ENCODE data around the gene ERICH3.
"Not testable (repeated sequence)": the region's sequence is repeated elsewhere in the genome, so short reads cannot be mapped to it uniquely, and the experiment has no call there.

ERICH3 gene

DNA sequence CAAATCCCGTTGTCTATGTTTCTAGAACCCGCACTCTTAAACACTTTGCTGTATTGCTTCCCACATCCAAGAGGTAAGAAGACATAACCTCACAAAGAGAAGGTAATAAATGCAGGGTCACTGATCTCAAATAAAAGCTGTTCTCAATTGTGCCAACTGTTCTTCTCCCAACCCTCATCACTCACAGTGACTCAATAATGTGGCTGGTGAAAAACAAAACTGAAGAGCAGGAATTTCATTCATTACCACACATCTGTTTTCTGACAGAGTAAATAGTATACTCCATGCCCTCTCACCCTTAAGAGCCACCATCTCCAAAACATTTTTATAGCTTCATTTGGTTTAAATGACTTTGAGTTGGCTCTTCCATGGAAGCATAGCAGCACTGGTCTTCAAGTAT is 6.2 kb upstream of the ERICH3 start:
- DNase-seq, result no peak

DNA sequence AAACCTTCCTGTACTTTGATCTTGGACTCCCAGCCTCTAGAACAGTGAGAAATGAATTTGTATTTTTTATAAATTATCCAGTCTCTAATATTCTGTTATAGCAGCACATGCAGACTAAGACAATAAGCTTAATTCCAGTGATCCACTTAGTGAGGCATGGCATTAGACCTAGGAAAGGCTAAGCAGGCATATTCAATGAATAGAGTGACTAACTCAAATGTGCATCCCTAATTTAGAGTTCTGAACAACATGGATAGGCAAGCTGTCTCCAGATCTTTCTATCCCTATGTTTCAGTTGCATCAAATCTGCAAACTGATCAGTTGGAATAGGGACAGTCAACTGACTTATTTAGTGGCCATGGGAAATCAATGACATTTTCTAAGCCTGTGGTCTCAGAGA is 4.3 kb upstream of the ERICH3 start:
- DNase-seq, result no peak

DNA sequence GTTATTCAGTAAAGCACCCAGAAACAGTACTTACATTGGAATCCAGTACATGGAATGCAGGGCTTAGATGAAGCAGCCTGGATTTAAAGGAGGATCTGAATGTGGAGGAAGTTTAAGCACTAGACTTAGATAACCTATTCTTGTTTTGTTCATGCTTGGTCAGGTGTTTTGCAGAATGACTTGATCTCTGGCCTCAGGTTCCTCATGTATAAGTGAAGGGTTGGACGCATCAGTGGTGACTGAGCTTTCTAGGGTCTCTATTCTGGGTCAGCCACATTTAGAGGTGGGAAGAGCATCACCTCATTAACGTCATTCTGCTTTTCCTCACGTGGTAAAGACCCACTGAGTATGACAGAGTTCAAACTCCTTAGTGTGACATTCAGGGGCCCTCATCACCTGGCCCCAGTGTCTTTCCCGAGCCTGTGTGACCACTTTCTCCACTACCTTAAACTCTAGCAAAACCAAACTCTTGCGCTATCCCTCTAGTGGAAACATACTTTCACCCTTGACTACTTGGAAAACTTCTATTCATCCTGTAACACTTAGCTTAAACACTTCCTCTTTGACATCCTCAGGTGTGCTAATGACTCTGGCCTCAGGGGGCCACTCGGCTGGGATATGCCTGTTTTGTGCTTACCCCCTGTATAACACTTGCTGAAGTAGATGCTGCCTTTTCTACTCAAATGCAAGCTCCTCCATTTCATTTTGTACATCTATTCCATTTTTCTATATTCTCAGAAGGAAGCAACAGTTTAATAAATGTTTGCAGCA is 871 bp upstream of the ERICH3 start:
- no peak for DNase-seq

DNA sequence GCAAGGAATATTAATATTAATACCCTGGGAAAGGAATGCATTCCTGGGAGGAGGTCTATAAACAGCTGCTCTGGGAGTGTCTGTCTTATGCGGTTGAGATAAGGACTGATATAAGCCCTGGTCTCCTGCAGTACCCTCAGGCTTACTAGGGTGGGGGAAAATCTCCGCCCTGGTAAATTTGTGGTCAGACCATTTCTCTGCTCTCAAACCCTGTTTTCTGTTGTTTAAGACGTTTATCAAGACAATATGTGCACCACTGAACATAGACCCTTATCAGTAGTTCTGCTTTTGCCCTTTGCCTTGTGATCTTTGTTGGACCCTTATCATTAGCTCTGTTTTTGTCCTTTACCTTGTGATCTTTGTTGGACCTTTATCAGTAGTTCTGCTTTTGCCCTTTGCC is 2.7 kb downstream of the ERICH3 start:
- DNase-seq, result not testable (repeated sequence)

DNA sequence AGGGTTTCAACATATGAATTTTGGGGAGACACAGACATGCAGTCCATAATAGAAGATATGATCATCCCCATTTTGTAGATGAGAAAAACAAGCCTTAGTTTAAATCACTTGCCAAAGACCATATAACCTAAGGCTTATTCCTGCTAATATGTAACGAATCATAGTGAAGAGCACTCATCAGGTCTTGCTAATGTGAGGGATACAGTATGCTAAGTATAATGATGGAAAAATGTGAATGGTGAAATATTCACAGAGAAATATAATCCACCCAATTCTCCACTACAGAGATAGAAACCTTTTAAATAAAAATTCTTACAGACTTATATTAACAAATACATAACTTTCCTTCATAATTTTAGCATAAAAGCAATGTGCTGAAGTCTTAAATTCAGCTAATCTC is 18.9 kb downstream of the ERICH3 start:
- no peak for DNase-seq

DNA sequence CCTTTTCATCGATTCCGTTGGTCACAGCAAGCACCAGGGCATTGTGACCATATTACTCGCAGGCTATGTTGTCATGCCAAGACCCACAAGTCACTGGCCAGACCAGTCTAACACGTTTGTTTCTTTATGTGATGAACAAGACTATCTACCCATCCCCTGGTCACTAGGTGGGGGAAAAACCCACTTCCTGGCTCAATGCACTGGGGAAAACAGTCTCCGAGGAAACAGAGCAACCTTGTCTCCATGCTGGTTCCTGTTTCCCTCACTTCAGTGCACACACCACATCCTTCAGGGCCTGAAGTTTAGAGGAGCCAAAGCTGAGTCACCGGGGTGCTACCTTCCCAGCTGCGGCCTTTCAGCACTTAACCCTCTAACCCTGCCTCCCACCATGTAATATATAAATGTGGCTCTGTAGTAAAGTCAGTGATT is 20.9 kb downstream of the ERICH3 start:
- peak; percentile 70 for DNase-seq

DNA sequence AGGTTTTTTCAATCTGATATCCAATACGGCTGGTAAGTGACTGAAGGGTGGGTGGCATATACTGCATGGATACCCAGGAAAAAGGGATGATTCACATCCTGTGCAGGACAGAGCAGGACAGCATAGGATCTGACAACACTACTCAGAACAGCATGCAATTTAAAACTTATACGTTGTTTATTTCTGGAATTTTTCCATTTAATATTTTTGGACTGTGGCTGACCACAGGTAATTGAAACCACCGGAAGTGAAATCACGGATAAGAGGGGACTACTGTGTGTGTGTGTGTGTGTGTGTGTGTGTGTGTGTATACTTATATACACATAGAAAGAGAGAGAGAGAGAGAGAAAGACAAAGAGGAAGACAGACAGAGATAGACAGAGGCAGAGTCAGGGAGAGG is 23.0 kb downstream of the ERICH3 start:
- DNase-seq, result no peak

DNA sequence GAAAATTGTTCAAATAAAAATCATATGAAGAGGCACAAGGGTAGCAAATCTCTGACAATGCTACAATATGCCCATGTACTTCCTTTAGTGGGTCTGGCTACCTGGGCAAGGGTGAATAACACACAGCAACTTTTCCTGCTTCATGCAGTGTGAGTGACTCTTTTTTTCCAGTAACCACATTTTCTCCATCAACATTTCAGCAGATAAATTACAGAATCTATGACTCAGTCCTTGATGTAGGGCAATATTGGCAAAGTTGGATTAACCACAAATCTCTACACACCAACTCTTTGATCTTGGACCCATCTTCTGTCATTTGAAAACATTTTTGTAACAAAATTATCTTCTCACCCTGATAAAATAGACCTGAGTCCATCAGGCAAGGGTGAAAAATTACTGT is 31.7 kb downstream of the ERICH3 start:
- no peak for DNase-seq

DNA sequence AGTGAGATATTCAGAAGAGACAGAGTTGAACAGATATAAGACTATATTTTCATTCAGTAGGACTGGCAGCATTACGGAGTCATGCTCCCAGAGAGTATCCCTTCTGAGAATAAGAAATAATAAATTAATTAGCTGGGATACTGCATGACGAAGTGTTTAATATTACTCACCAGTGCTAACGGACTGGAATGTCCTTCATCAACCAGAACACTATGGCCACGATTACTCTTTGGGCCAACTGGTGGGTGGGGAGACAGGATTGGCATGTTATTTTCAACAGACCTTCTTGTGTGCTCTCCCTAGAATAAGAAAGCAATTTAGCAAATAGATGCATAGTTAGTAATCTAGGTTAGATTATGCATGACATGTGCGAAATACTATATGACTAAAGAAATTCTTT is 32.4 kb downstream of the ERICH3 start:
- DNase-seq, result no peak

DNA sequence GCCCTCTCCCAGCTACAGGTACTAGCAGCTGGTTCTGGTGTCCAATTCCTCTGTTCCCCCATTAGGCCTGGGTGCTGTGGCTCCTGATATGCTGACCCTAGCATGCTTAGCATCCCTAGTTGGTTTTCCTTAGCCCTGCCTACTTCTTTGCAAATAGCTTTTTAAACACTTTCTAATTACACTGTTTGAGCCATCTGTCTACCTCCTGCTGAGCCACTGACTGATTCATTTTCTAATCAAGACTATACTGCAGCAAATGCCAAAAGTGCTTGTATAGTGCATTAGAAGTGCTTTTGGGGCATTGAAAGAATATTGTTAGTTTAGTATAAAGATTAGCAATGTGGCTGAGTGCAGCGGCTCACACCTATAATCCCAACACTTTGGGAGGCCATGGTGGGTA is 36.3 kb downstream of the ERICH3 start:
- no peak for DNase-seq

DNA sequence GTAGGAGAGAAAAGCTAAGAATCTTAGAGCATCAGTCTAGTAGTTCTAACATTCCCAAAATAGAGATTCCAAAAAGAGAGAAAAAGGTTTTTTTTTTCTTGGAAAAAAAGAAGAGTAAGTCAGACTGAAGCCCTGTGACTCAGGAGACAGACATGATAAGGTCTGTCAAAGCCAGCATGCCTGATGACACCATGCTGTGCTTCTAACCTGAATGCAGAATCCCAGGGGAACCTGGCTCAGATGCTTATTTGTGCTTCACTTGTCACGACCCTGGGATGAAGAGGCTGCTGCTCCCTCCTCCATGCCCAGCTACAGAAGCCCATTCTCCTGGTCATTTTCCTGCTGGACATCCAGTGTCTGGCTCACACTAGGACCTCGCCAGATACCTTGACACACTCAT is 44.3 kb downstream of the ERICH3 start:
- DNase-seq, result no peak

DNA sequence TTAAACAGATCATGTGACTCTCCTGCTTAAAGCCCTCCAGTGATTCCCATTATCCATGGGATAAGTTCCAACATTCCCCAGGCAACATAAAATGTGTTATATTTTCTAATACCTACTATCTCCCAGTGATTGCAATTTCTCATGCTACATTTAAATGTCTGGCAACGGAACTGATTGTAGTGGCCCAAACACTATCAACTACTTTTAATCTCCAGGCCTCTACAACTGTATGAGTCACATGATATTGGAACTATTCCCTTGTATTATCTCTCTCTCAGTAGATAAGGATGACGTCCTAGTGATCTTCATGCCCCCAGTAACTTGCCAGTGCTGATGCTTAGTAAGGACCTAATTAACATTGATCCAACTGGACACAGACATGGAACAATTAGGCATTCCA is 49.9 kb downstream of the ERICH3 start:
- DNase-seq, result no peak

DNA sequence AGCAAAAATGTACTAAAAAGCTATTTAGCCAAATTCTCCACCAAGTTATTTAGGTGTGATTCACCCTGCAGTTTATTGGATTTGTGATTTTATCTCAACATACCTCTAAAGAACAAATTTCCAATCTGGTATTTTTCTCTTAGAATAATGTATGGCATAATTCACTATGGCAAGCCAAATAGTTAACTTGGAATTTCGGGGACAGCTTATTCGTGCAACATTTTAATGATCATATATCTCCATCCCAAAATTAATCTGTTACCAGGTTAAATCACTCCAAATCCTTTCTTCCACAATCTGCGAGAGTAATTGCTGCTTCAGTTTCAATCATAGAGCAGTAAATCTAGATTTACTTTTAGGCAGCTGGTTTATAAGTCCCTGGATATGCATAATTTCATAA is 53.4 kb downstream of the ERICH3 start:
- DNase-seq, result no peak

DNA sequence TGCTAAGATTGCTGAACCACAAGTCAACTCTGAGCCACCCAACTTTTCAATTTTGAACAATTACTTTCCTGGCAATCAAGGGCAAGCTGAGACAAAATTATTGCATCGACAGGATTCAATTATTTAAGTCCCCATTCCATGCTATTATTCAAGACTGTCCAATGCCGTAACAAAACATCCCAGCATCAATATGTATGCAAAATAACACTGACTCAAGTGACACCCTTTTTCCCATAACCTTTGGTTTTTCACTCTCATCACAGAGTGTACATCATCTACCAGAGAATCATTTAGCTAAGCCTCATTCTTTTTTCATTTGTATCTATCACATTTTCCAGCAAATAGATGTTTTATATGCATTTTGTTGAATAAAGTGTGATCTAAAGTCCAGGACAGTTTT is 54.6 kb downstream of the ERICH3 start:
- DNase-seq, result no peak

DNA sequence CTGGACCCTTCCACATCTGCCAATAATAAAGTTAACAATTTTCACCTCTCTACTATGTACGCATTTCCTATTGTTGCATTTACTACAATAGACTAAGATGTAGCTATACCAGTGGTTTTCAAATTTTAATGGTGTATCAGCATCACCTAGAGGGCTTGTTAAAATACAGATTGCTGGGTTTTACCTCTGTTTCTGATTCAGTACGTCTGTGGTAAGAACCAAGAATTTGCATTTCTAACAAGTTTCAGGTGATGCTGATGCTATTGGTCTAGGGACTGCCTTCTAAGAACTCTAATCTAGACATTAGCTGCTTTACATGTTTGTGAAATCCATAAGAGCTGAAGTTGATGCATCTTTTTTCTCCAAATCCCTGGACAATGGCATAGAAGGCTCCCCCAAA is 59.7 kb downstream of the ERICH3 start:
- no peak for DNase-seq

DNA sequence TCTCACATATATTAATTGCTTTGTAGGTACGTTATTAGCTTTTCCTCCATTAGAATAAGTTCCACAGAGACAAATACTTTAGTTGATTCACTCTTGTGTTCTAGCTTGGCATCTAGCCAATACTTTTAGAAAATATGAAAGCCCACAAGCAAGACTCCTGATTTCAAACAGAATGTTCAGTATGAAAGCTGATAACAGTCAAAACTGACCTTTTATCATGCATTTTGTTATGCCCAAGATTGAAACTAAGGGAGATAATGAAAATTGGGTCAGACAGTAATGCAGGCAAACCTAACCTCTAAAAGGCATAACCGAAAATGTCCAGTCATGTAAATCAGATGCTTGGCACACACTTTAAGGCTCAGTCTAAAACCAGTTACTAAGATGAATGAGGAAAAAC is 61.7 kb downstream of the ERICH3 start:
- no peak for DNase-seq

DNA sequence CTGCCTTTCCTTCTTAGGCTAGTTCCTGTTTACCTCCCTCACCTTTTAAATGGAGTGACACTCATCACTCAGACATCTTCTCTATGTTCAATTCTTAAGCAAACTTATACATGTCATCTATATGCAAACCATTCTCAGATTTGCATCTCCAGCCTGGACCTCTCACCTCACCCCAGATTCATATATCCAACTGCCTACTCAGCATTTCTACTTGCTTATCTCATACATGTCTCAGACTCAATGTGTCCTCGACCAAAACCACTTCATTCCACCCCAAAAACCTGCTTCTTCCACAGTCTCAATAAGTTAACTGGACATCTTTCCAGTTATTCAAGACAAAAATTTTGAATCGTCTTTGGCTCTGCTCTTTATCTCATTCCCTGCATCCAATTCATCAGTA is 62.6 kb downstream of the ERICH3 start:
- no peak for DNase-seq

DNA sequence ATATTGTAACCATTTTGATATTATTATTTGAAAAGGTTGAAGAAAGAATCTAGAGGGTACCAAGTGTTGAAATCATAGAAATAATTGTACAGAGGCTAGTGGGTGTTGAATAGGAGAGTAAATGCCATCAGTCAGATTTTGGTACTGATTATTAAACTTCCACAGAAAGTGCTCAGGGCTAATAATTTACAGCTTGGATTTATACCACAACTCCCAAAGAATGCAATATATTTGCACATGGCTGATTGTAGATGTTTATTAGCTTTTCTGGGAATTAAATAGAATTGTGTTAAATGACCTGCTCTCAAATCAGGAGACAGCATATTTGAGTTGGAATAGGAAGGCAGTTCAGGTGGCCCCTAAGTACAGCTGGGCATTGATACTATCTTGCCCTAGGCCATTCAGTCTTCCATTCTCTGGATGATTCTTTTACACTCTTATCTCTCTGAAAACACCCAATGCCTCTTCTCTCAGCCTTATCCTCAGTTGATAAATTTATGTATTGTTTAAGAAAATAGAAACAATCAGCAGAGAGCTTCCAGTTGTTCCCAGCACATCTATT is 63.7 kb downstream of the ERICH3 start:
- no peak for DNase-seq

DNA sequence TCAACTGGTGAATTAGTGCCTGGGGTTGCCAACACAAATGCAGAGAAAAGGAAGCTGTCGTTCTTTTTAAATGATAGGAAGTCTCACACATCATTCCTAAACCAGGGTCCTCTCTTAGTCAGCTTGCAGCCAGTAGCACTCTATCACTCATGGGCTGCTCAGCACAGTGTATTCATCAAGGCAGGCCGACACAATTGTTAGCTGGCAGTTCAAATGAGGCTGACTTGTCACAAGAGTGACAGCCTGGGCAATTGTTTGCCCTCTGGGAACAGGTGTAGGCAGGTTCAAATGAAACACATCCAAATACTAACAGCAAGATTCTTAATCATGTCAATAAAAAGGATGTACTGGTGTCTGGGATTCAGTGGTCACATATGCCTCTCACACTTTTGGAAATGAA is 76.9 kb downstream of the ERICH3 start:
- no peak for DNase-seq

DNA sequence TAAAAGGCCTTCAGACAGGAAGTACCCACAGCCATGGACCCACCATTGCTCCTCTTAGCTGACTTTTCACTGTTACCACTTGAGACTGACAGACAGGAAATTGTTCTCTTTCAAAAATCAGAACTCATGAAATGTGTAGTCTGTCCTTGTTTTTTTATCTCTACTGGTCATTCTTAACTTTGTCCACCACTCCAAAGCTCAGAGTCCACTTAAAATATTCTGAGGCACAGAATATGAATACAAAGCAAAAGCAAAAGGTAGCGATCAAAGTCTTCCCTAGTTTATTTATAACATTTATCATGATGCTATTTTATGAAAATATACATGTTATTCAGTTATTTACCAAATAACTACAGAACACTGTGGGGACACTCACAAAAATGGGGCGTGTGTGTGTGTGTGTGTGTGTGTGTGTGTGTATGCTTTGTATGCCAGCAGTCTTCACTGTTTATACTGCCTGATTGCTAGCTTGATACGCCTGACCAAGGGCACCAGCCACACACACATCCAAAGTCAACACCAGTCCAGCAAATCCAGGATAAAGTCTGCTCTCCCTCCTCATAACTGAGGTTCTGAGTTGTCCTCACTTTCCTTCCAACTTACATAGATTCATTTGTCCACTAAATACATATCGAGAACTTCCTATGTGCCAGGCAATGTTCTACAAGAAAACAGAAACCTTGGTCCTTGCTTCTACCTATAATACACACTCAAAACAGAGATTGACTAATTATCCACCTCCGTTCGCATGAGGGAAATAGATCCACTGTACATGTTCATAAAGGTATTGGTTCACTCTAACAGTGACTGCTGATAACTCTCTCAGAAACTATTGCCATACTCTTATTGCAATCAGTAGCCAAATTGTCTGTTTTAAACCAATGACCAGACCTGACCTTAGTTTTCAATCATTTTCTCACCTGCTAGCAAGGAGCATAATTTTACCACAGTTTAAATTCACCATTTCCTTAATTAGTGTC is 79.4 kb downstream of the ERICH3 start:
- no peak for DNase-seq

DNA sequence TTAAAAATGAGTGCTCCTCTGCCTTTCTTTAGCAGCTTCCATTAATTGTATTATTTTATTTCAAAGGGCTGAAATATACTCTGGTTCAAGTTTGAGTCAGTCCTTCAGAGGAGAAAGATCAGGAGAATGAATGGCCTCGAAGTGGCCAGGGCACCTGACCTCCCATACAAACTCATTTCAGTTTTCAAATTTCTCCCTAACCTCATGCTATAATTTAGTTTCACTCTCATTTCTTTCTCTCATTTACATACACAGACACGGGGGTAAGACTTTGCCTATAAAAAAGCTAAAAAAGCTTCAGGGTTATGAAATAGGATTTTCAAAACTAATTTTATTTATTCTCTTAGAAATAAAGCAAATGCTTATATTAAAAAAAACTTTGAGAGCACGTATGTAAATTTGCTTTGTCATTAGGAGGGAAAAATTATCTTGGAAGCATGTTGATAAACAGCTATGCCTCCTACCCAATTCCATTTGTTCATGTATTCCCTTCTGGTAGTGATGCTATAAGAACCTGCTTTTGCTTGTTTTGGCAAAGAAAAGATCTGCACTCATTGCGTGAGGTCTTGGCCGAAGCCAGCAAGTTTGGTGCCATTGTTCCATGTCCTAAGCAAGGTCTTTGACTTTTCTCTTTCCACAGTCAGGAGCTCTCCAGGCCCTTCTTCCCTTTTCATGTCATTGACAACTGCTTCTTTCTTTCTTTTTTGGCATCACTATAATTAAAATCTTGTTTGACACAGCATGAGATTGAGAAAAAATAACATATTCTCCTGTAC is 80.8 kb downstream of the ERICH3 start:
- DNase-seq, result no peak

DNA sequence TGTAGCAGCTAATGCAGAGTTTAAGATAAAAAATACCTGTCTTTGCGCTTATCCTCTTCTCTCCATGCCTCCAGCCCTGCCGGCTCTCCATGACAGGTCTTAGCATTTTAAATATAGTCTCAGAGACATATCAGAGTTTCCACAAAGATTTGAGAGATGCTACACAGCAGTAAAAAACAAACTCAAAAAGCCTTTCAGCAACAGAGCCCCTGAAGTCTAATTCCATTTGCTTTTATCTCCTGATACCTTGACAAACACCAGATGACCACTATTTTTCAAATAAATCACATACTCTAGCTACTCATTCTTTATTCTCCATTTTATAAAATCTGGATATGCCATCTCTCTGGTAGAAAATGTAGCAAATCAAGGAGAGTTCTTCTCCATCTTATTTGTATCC is 81.6 kb downstream of the ERICH3 start:
- no peak for DNase-seq

DNA sequence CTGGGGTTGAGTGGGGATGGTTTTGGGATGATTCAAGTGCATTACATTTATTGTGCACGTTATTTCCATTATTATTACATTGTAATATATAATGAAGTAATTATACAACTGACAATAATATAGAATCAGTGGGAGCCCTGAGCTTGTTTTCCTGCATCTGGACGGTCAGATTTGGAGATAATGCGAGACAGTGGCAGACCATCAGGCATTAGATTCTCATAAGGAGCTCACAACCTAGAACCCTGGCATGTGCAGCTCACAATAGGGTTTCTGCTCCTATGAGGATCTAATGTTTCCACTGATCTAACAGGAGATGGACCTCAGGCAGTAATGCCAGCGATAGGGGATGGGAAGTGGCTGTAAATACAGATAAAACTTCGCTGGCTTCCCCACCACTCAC is 83.3 kb downstream of the ERICH3 start:
- no peak for DNase-seq
